Liver (tissue), 3 donors: Measurements from ENCODE around the gene SENP7.

ENCODE experiments used
- ATF3 ChIP-seq: IDR thresholded peaks from 2 replicates; pipeline ENCODE4 v1.6.1; 2016; ENCODE audit warnings: antibody characterized with exemption
- EGR1 ChIP-seq, 2 donors: IDR thresholded peaks; 2 replicates each; pipeline ENCODE4 v1.6.1; 2016 to 2018; ENCODE audit warnings: antibody characterized with exemption in 2 of 2, low read depth in 2 of 2
- JUND ChIP-seq, 2 donors: IDR thresholded peaks; 2 replicates each; pipeline ENCODE4 v1.6.1; 2016; ENCODE audit warnings: antibody characterized with exemption in 2 of 2
- MAX ChIP-seq: IDR thresholded peaks from 2 replicates; pipeline ENCODE4 v1.6.1; 2016; ENCODE audit warnings: antibody characterized with exemption
- RAD21 ChIP-seq, 2 donors: IDR thresholded peaks; 2 replicates each; pipeline ENCODE4 v1.6.1; 2016; ENCODE audit warnings: antibody characterized with exemption in 2 of 2, mild to moderate bottlenecking in 2 of 2
- TAF1 ChIP-seq: conservative IDR thresholded peaks from 2 replicates; pipeline ENCODE4 v1.6.1; 2016; ENCODE audit warnings: antibody characterized with exemption, mild to moderate bottlenecking
- TF ChIP-seq, protein P1 (sequence below): fragments of 150-350 bp; IDR thresholded peaks from 2 replicates; pipeline ENCODE4 v1.5.1; 2017; ENCODE audit warnings: improper control_type of control experiment, low read depth, low read length; ENCODE audit not compliant: missing input control
- TF ChIP-seq, protein P2 (sequence below): IDR thresholded peaks from 2 replicates; pipeline ENCODE4 v1.6.1; 2016; ENCODE audit warnings: antibody characterized with exemption
- TF ChIP-seq, protein P3 (sequence below): IDR thresholded peaks from 2 replicates; pipeline ENCODE4 v1.6.1; 2016; ENCODE audit warnings: antibody characterized with exemption, mild to moderate bottlenecking
- donor health status: healthy.
- donor health status: healthy.

GRCh38 chr3:101383656-101384055 lies 129.4 kb downstream of the SENP7 start:
- TF ChIP-seq TAF1: no peak
- TF ChIP-seq, protein P1, sequence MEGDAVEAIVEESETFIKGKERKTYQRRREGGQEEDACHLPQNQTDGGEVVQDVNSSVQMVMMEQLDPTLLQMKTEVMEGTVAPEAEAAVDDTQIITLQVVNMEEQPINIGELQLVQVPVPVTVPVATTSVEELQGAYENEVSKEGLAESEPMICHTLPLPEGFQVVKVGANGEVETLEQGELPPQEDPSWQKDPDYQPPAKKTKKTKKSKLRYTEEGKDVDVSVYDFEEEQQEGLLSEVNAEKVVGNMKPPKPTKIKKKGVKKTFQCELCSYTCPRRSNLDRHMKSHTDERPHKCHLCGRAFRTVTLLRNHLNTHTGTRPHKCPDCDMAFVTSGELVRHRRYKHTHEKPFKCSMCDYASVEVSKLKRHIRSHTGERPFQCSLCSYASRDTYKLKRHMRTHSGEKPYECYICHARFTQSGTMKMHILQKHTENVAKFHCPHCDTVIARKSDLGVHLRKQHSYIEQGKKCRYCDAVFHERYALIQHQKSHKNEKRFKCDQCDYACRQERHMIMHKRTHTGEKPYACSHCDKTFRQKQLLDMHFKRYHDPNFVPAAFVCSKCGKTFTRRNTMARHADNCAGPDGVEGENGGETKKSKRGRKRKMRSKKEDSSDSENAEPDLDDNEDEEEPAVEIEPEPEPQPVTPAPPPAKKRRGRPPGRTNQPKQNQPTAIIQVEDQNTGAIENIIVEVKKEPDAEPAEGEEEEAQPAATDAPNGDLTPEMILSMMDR: no peak
- no peak for TF ChIP-seq RAD21 (IDR thresholded peaks at IDR 0.05)
- TF ChIP-seq, protein P2, sequence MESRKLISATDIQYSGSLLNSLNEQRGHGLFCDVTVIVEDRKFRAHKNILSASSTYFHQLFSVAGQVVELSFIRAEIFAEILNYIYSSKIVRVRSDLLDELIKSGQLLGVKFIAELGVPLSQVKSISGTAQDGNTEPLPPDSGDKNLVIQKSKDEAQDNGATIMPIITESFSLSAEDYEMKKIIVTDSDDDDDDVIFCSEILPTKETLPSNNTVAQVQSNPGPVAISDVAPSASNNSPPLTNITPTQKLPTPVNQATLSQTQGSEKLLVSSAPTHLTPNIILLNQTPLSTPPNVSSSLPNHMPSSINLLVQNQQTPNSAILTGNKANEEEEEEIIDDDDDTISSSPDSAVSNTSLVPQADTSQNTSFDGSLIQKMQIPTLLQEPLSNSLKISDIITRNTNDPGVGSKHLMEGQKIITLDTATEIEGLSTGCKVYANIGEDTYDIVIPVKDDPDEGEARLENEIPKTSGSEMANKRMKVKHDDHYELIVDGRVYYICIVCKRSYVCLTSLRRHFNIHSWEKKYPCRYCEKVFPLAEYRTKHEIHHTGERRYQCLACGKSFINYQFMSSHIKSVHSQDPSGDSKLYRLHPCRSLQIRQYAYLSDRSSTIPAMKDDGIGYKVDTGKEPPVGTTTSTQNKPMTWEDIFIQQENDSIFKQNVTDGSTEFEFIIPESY: no peak
- TF ChIP-seq, protein P3, sequence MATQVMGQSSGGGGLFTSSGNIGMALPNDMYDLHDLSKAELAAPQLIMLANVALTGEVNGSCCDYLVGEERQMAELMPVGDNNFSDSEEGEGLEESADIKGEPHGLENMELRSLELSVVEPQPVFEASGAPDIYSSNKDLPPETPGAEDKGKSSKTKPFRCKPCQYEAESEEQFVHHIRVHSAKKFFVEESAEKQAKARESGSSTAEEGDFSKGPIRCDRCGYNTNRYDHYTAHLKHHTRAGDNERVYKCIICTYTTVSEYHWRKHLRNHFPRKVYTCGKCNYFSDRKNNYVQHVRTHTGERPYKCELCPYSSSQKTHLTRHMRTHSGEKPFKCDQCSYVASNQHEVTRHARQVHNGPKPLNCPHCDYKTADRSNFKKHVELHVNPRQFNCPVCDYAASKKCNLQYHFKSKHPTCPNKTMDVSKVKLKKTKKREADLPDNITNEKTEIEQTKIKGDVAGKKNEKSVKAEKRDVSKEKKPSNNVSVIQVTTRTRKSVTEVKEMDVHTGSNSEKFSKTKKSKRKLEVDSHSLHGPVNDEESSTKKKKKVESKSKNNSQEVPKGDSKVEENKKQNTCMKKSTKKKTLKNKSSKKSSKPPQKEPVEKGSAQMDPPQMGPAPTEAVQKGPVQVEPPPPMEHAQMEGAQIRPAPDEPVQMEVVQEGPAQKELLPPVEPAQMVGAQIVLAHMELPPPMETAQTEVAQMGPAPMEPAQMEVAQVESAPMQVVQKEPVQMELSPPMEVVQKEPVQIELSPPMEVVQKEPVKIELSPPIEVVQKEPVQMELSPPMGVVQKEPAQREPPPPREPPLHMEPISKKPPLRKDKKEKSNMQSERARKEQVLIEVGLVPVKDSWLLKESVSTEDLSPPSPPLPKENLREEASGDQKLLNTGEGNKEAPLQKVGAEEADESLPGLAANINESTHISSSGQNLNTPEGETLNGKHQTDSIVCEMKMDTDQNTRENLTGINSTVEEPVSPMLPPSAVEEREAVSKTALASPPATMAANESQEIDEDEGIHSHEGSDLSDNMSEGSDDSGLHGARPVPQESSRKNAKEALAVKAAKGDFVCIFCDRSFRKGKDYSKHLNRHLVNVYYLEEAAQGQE: no peak
- no peak for TF ChIP-seq MAX
- TF ChIP-seq JUND (IDR thresholded peaks at IDR 0.05): no peak
- no peak for TF ChIP-seq ATF3
- no peak for TF ChIP-seq EGR1 (IDR thresholded peaks at IDR 0.05; ENCODE audit: low read depth in 2 of 2)
